HL-60 (cell line): ENCODE measurements around the gene TOX3.

Experiments used
- CTCF ChIP-seq: IDR thresholded peaks from one replicate; pipeline ENCODE4 v1.5.1; 2011; ENCODE audit warnings: low read length, control low read depth, inconsistent platforms; ENCODE audit not compliant: insufficient read depth
- GABPA ChIP-seq: IDR thresholded peaks from 2 replicates; pipeline ENCODE4 v1.6.1; 2012; ENCODE audit warnings: low read depth
- POLR2AphosphoS5 ChIP-seq: IDR thresholded peaks from 2 replicates; pipeline ENCODE4 v1.6.1; 2012; ENCODE audit warnings: low read depth
- REST ChIP-seq: IDR thresholded peaks from 2 replicates; pipeline ENCODE4 v1.6.1; 2012; ENCODE audit warnings: low read depth; ENCODE audit not compliant: insufficient replicate concordance
- SPI1 ChIP-seq: IDR thresholded peaks from 2 replicates; pipeline ENCODE4 v1.6.1; 2012; ENCODE audit warnings: low read depth, mild to moderate bottlenecking, borderline replicate concordance

- no peak for TF ChIP-seq CTCF
- no peak for TF ChIP-seq SPI1
- no peak for TF ChIP-seq POLR2AphosphoS5
- no peak for TF ChIP-seq REST
- TF ChIP-seq GABPA: no peak
These were observed 34.6 kb upstream of the TOX3 start for GRCh38 chr16:52581530-52581929.
